Naive thymus-derived CD4-positive, alpha-beta T cell (primary cell): ENCODE results near the gene TSHZ1. TPM values are rescaled to one million over a fixed set of nuclear protein-coding genes. Genes with fewer than 3 reads are reported as not detected.
A peak's percentile ranks its signal among the peaks of the same experiment; 100 is the strongest.

Source experiments
- ATAC-seq: fragments of 150-1000 bp; cut with Tn5 transposase; 2 replicates; pipeline ENCODE4 v1.10.0; 2021; ENCODE audit warnings: mild to moderate bottlenecking, moderate library complexity
- CTCF ChIA-PET: fragments of 350-600 bp; sonication (Branson Sonifier 250); formaldehyde crosslinking; loops from one replicate; lab custom pipeline; 2021; ENCODE audit warnings: antibody characterized with exemption; lab: Charles Lee
- POLR2A ChIA-PET: fragments of 350-600 bp; sonication (Branson Sonifier 250); formaldehyde crosslinking; loops from one replicate; lab custom pipeline; 2021; ENCODE audit warnings: antibody characterized with exemption, inconsistent platforms; lab: Charles Lee
- DNase-seq, 9 donors: peaks; one replicate each; pipeline versions ENCODE4 v3.0.0 to v3.0.0-alpha.2; 2020 to 2022; ENCODE audit warnings: mixed read lengths in 1 of 9
- H3K27ac ChIP-seq: one replicate; pipeline ENCODE4 v1.7.0; 2013; ENCODE audit warnings: mild to moderate bottlenecking, low read depth, low read length, moderate library complexity
- H3K27me3 ChIP-seq, 2 donors: one replicate each; pipeline ENCODE4 v1.7.0; 2013; ENCODE audit warnings: low read length in 2 of 2, mild to moderate bottlenecking in 2 of 2, moderate library complexity in 2 of 2; ENCODE audit not compliant: control insufficient read depth in 2 of 2, insufficient read depth in 2 of 2
- H3K36me3 ChIP-seq, 3 experiments: 1 replicate in 2 of 3; 2 replicates in 1 of 3; pipeline ENCODE4 v1.7.0; 2013; ENCODE audit warnings: low read length in 3 of 3, mild to moderate bottlenecking in 3 of 3, moderate library complexity in 1 of 3; ENCODE audit not compliant: insufficient read depth in 3 of 3, control insufficient read depth in 2 of 3
- H3K4me1 ChIP-seq, 2 donors: one replicate each; pipeline ENCODE4 v1.7.0; 2013; ENCODE audit warnings: low read length in 2 of 2, mild to moderate bottlenecking in 2 of 2, moderate library complexity in 1 of 2; ENCODE audit not compliant: control insufficient read depth in 2 of 2, insufficient read depth in 2 of 2
- H3K4me3 ChIP-seq: 2 replicates; pipeline ENCODE4 v1.7.0; 2013; ENCODE audit warnings: mild to moderate bottlenecking, low read length
- H3K9me3 ChIP-seq, 3 experiments: 1 replicate in 2 of 3; 2 replicates in 1 of 3; pipeline ENCODE4 v1.7.0; 2013; ENCODE audit warnings: low read length in 3 of 3; ENCODE audit not compliant: control insufficient read depth in 2 of 3
- H3K27ac Mint-ChIP-seq, 9 donors: one replicate each; pipeline ENCODE4 v1.8.0; 2020 to 2022; ENCODE audit warnings: mixed read lengths in 9 of 9, mild to moderate bottlenecking in 8 of 9, moderate library complexity in 5 of 9, inconsistent platforms in 2 of 9
- H3K27me3 Mint-ChIP-seq, 5 donors: one replicate each; pipeline ENCODE4 v1.8.0; 2021 to 2022; ENCODE audit warnings: mixed read lengths in 5 of 5, mild to moderate bottlenecking in 1 of 5
- H3K36me3 Mint-ChIP-seq, 5 donors: one replicate each; pipeline ENCODE4 v1.8.0; 2020 to 2022; ENCODE audit warnings: mixed read lengths in 5 of 5, mild to moderate bottlenecking in 3 of 5, inconsistent platforms in 1 of 5
- H3K4me1 Mint-ChIP-seq, 7 donors: one replicate each; pipeline ENCODE4 v1.8.0; 2020 to 2022; ENCODE audit warnings: mixed read lengths in 7 of 7, mild to moderate bottlenecking in 3 of 7, inconsistent platforms in 1 of 7
- H3K4me3 Mint-ChIP-seq, 10 donors: one replicate each; pipeline ENCODE4 v1.8.0; 2020 to 2022; ENCODE audit warnings: mild to moderate bottlenecking in 10 of 10, mixed read lengths in 10 of 10, moderate library complexity in 6 of 10, inconsistent platforms in 2 of 10
- H3K9me3 Mint-ChIP-seq, 11 donors: one replicate each; pipeline ENCODE4 v1.8.0; 2020 to 2022; ENCODE audit warnings: mixed read lengths in 11 of 11, mild to moderate bottlenecking in 4 of 11, inconsistent platforms in 1 of 11, moderate library complexity in 1 of 11
- intact Hi-C, 2 donors: fragments of 100-400 bp; cut with micrococcal nuclease; formaldehyde crosslinking; loops; one replicate each; pipeline ENCODE4 v1.15.1; 2023
- polyA plus RNA-seq, 2 donors: library from polyadenylated mRNA; unstranded; fragments of 300-500 nt; fragmentation: Illumina TruSeq; gene quantifications; one replicate each; pipeline ENCODE4 v1.2.3, GENCODE V29; 2021
- total RNA-seq, 6 experiments: library from RNA in 5 of 6; stranded (reverse) in 5 of 6; gene quantifications; 1 replicate in 5 of 6; 2 replicates in 1 of 6; pipeline ENCODE4 v1.2.3 and lab custom pipeline; 2021 to 2026

Gene TSHZ1
- total and polyA plus RNA-seq, 7 experiments from 2014 or later = 4.5 to 33.5 (median 23.4) TPM

DNA sequence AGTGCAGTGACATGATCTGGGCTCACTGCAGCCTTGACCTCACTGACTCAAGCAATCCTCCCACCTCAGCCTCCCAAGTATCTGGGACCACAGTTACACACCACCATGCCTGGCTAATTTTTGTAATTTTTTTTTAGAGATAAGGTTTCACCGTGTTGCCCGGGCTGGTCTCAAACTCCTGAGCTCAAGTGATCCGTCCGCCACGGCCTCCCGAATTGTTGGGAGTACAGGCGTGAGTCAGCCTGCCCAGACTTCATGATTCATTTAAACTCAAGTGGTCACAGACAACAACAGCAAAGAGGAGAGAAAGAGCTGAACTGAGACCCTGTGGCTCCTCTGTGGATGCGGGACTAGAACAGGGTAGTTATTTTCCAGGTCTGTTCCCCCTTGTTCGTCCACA is 83.0 kb downstream of the TSHZ1 start:
- no peak overlapping the region for H3K27ac ChIP-seq
- Mint-ChIP-seq H3K4me1 (peaks cover 0 to 7% (median 3%) of the 10 kb centered on the region in 7 donors), H3K27ac (no peak overlapping the region), H3K9me3 (no peaks in the 10 kb centered on the region), H3K4me3 (no peak overlapping the region), H3K36me3 (peaks cover 0 to 8% (median 3%) of the 10 kb centered on the region in 5 donors), H3K27me3 (peaks cover 0 to 2% (median 0%) of the 10 kb centered on the region in 5 donors)
- CTCF ChIA-PET = no interaction called here
- ATAC-seq (no peak), DNase-seq (no peak)
- no peaks in the 10 kb centered on the region for H3K4me1 ChIP-seq
- no peak overlapping the region for H3K4me3 ChIP-seq
- POLR2A ChIA-PET = no interaction called here
- peaks cover 0 to 2% (median 0%) of the 10 kb centered on the region in 3 experiments for H3K36me3 ChIP-seq
- intact Hi-C loops = no loop called here
- H3K9me3 ChIP-seq = no peaks in the 10 kb centered on the region
- H3K27me3 ChIP-seq = no peaks in the 10 kb centered on the region

DNA sequence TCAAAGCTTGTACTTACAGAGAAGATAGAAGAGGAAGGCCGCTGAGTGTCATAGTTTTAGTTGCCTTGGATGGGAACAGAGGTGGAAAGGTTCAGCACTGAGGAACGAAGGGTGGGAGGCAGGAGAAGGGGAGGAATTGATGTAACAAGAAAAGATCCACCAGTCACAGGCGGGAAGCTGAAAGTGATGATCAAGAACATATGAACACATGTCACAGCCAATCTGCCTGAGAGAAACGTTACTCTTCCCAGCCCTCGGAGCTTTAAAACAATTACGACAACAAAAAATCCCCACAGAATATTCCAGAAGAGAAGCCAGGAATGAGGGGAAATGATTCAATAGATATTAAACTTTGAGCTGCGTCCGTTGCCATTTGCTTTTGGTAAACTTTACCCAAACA is 87.1 kb downstream of the TSHZ1 start:
- no peak overlapping the region for H3K4me3 Mint-ChIP-seq
- H3K9me3 ChIP-seq = no peaks in the 10 kb centered on the region
- H3K4me1 Mint-ChIP-seq = peaks cover 0 to 1% (median 0%) of the 10 kb centered on the region in 7 donors
- no peaks in the 10 kb centered on the region for H3K4me1 ChIP-seq
- no peak for DNase-seq
- ChIA-PET POLR2A (no interaction called here), CTCF (no interaction called here)
- ATAC-seq = no peak
- H3K27ac Mint-ChIP-seq = peak overlapping the region in 1 of 9 donors; percentile 21
- H3K27ac ChIP-seq = no peak overlapping the region
- no peaks in the 10 kb centered on the region for H3K9me3 Mint-ChIP-seq
- intact Hi-C loops = no loop called here
- H3K36me3 ChIP-seq = no peaks in the 10 kb centered on the region
- no peaks in the 10 kb centered on the region for H3K27me3 ChIP-seq
- no peaks in the 10 kb centered on the region for H3K36me3 Mint-ChIP-seq
- H3K27me3 Mint-ChIP-seq = peaks cover 0 to 2% (median 0%) of the 10 kb centered on the region in 5 donors
- no peak overlapping the region for H3K4me3 ChIP-seq

- H3K9me3 ChIP-seq = no peaks in the 10 kb centered on the region
- no peaks in the 10 kb centered on the region for H3K27me3 ChIP-seq
- CTCF ChIA-PET = no interaction called here
- no peak overlapping the region for H3K27ac ChIP-seq
- Mint-ChIP-seq H3K27me3 (peaks cover 0 to 2% (median 0%) of the 10 kb centered on the region in 5 donors), H3K27ac (no peak overlapping the region), H3K36me3 (peaks cover 0 to 9% (median 6%) of the 10 kb centered on the region in 5 donors), H3K4me3 (no peak overlapping the region), H3K4me1 (peaks cover 0 to 2% (median 0%) of the 10 kb centered on the region in 7 donors), H3K9me3 (peaks cover 0 to 24% (median 4%) of the 10 kb centered on the region in 11 donors)
- intact Hi-C loops = no loop called here
- H3K4me3 ChIP-seq = no peak overlapping the region
- POLR2A ChIA-PET = no interaction called here
- DNase-seq = no peak
- no peaks in the 10 kb centered on the region for H3K4me1 ChIP-seq
- ATAC-seq = no peak
- H3K36me3 ChIP-seq = no peaks in the 10 kb centered on the region
These were observed 94.3 kb downstream of the TSHZ1 start for GRCh38 chr18:75304678-75305557.

- Histone ChIP-seq H3K4me3 (no peak overlapping the region), H3K9me3 (no peaks in the 10 kb centered on the region), H3K27me3 (no peaks in the 10 kb centered on the region), H3K27ac (no peak overlapping the region), H3K4me1 (no peaks in the 10 kb centered on the region), H3K36me3 (no peaks in the 10 kb centered on the region)
- peaks cover 0 to 9% (median 0%) of the 10 kb centered on the region in 5 donors for H3K27me3 Mint-ChIP-seq
- no peak overlapping the region for H3K27ac Mint-ChIP-seq
- H3K4me1 Mint-ChIP-seq = peaks cover 0 to 5% (median 0%) of the 10 kb centered on the region in 7 donors
- no peak overlapping the region for H3K4me3 Mint-ChIP-seq
- no peak for DNase-seq
- H3K36me3 Mint-ChIP-seq = peaks cover 0 to 18% (median 6%) of the 10 kb centered on the region in 5 donors
- intact Hi-C loops = no loop called here
- peaks cover 0 to 35% (median 8%) of the 10 kb centered on the region in 11 donors for H3K9me3 Mint-ChIP-seq
- POLR2A ChIA-PET = no interaction called here
- CTCF ChIA-PET = no interaction called here
- ATAC-seq = no peak
These were observed 95.4 kb downstream of the TSHZ1 start for GRCh38 chr18:75305984-75306383.

GRCh38 chr18:75307530-75307929 is 96.9 kb downstream of the TSHZ1 start:
- H3K4me3 ChIP-seq = no peak overlapping the region
- ATAC-seq = no peak
- no peaks in the 10 kb centered on the region for H3K9me3 ChIP-seq
- CTCF ChIA-PET = interaction anchor here (0.6 kb wide), 1 partner anchor 192 kb away, joined by 3 read pairs; no protein-coding TSS in a partner anchor
- peaks cover 0 to 12% (median 2%) of the 10 kb centered on the region in 7 donors for H3K4me1 Mint-ChIP-seq
- no peak for DNase-seq
- POLR2A ChIA-PET = no interaction called here
- H3K27me3 Mint-ChIP-seq = peaks cover 0 to 9% (median 0%) of the 10 kb centered on the region in 5 donors
- H3K4me3 Mint-ChIP-seq = no peak overlapping the region
- intact Hi-C loops = no loop called here
- no peak overlapping the region for H3K27ac Mint-ChIP-seq
- no peaks in the 10 kb centered on the region for H3K36me3 ChIP-seq
- H3K9me3 Mint-ChIP-seq = peaks cover 0 to 41% (median 11%) of the 10 kb centered on the region in 11 donors
- no peaks in the 10 kb centered on the region for H3K27me3 ChIP-seq
- H3K27ac ChIP-seq = no peak overlapping the region
- peaks cover 0 to 26% (median 10%) of the 10 kb centered on the region in 5 donors for H3K36me3 Mint-ChIP-seq
- H3K4me1 ChIP-seq = no peaks in the 10 kb centered on the region

DNA sequence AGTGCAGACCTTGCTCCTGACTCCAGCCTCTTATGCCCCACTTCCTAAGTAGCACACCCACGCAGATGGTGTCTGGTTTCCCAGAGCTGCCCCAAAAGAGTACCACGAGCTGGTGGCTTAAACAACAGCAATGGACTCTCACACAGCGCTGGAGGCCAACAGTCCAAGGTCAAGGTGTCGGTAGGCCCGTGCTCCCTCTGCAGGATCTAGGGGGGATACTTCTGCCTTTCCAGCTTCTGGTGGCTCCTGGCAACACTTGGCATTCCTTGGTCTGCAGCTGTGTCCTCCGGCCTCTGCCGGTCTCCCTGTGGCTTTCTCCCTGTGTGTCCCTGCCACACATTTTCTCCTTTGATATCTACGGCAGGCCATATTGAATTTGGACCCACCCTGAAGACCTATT is 99.0 kb downstream of the TSHZ1 start:
- POLR2A ChIA-PET = no interaction called here
- Histone ChIP-seq H3K27ac (no peak overlapping the region), H3K4me1 (no peaks in the 10 kb centered on the region), H3K36me3 (no peaks in the 10 kb centered on the region), H3K9me3 (no peaks in the 10 kb centered on the region), H3K27me3 (peaks cover 0 to 4% of the 10 kb centered on the region in 2 donors), H3K4me3 (no peak overlapping the region)
- Mint-ChIP-seq H3K4me3 (no peak overlapping the region), H3K27me3 (peaks cover 0 to 9% (median 0%) of the 10 kb centered on the region in 5 donors), H3K9me3 (peaks cover 0 to 41% (median 11%) of the 10 kb centered on the region in 11 donors), H3K27ac (no peak overlapping the region), H3K36me3 (peaks cover 0 to 26% (median 10%) of the 10 kb centered on the region in 5 donors), H3K4me1 (peaks cover 0 to 12% (median 2%) of the 10 kb centered on the region in 7 donors)
- no peak for DNase-seq
- CTCF ChIA-PET = no interaction called here
- intact Hi-C loops = no loop called here
- no peak for ATAC-seq
